Neural progenitor cell (in vitro differentiated cells): ENCODE results near the gene SGTB.

Experiments used
- CTCF ChIP-seq: fragments of 200-600 bp; sonication (generic); IDR thresholded peaks from 2 replicates; pipeline ENCODE4 v1.5.1; 2017; ENCODE audit warnings: antibody characterized with exemption, mild to moderate bottlenecking
- EZH2 ChIP-seq: fragments of 200-600 bp; sonication (generic); IDR thresholded peaks from 2 replicates; pipeline ENCODE4 v1.6.1; 2017; ENCODE audit warnings: antibody characterized with exemption, mild to moderate bottlenecking, moderate library complexity
- EZH2phosphoT487 ChIP-seq: fragments of 200-600 bp; sonication (generic); IDR thresholded peaks from 2 replicates; pipeline ENCODE4 v1.6.1; 2017; ENCODE audit warnings: antibody characterized with exemption

GRCh38 chr5:65623482-65623881 is 98.4 kb downstream of the SGTB start:
- TF ChIP-seq CTCF (no peak), EZH2phosphoT487 (no peak), EZH2 (no peak)
